ENCODE data around the gene POLR2L.

GRCh38 chr11:789943-790342 is 52.4 kb downstream of the POLR2L start, which contains the start of gene CEND1:
- TF ChIP-seq POLR2A (IDR thresholded peaks at IDR 0.05; ENCODE audit: low read depth, low read length) (no peak), SPI1 (IDR thresholded peaks at IDR 0.05; ENCODE audit: low read depth, low read length) (no peak)
